ENCODE data around the gene FBLN7. TPM values are rescaled to one million over a fixed set of nuclear protein-coding genes. Genes with fewer than 3 reads are reported as not detected.

Gene FBLN7
- total and polyA plus RNA-seq, 4 donors: 0.60 to 2.4 (median 1.9) TPM

DNA sequence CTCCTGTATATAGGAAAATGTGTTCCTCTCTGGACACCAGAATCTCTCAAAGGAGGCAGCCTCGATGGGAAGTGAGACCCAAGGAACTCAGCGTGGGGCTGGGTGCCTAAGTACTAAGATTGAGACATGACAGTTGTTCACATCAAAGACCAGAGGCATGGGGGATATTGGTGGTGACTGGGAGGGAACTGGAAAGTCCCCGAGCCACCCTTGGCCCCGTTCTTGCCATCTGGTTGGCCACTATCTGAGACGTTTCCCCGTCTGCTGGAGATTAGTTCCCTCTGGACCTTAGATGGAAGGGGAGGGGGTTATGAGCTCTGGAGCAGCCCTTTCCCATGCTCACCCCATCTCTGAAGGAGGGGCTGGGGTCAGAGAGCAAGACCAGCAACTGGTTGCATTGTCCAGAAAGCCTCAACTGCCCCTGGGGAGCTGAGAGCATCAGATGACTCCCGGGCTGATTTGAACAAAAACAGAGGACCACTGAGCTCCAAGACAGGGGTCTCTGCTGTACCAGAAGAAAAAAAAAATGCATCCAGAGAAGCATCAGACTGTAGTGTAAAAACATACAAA, 11.8 kb downstream of the FBLN7 start (continued):
- no peak for TF ChIP-seq ATF3 (IDR thresholded peaks at IDR 0.05)

- H3K9ac ChIP-seq (ENCODE audit: low read depth in 1 of 2, low read length in 2 of 2): no peak overlapping the region
- peaks cover 0 to 1% (median 0%) of the 10 kb centered on the region in 4 donors for H3K36me3 ChIP-seq (ENCODE audit: control insufficient read depth in 4 of 4, insufficient read depth in 3 of 4, low read depth in 1 of 4, low read length in 3 of 4)
- H3K27ac ChIP-seq (ENCODE audit: low read depth in 1 of 2, low read length in 2 of 2): no peak overlapping the region
- H3K4me3 ChIP-seq (ENCODE audit: low read depth in 1 of 3, low read length in 3 of 3): no peak overlapping the region
- TF ChIP-seq, protein P1, sequence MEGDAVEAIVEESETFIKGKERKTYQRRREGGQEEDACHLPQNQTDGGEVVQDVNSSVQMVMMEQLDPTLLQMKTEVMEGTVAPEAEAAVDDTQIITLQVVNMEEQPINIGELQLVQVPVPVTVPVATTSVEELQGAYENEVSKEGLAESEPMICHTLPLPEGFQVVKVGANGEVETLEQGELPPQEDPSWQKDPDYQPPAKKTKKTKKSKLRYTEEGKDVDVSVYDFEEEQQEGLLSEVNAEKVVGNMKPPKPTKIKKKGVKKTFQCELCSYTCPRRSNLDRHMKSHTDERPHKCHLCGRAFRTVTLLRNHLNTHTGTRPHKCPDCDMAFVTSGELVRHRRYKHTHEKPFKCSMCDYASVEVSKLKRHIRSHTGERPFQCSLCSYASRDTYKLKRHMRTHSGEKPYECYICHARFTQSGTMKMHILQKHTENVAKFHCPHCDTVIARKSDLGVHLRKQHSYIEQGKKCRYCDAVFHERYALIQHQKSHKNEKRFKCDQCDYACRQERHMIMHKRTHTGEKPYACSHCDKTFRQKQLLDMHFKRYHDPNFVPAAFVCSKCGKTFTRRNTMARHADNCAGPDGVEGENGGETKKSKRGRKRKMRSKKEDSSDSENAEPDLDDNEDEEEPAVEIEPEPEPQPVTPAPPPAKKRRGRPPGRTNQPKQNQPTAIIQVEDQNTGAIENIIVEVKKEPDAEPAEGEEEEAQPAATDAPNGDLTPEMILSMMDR (IDR thresholded peaks at IDR 0.05; ENCODE audit: low read depth, low read length, missing input control): no peak
- TF ChIP-seq HNF4G (IDR thresholded peaks at IDR 0.05) (no peak), REST (IDR thresholded peaks at IDR 0.05) (no peak), RXRA (IDR thresholded peaks at IDR 0.05) (no peak), TAF1 (conservative IDR thresholded peaks at IDR 0.05) (no peak)
- DNase-seq (ENCODE audit: low spot score): no peak
- 83% methylated on average over 5 of the region's 5 CpGs for WGBS
- H3K27me3 ChIP-seq (ENCODE audit: control insufficient read depth in 4 of 4, insufficient read depth in 4 of 4, low read length in 3 of 4): no peaks in the 10 kb centered on the region
- no peaks in the 10 kb centered on the region for H3K4me1 ChIP-seq (ENCODE audit: control insufficient read depth in 4 of 4, insufficient read depth in 4 of 4, low read length in 3 of 4)
- H3K9me3 ChIP-seq (ENCODE audit: control insufficient read depth in 4 of 4, low read length in 3 of 4): no peaks in the 10 kb centered on the region
These were observed 12.3 kb downstream of the FBLN7 start for GRCh38 chr2:112150447-112150846.

DNA sequence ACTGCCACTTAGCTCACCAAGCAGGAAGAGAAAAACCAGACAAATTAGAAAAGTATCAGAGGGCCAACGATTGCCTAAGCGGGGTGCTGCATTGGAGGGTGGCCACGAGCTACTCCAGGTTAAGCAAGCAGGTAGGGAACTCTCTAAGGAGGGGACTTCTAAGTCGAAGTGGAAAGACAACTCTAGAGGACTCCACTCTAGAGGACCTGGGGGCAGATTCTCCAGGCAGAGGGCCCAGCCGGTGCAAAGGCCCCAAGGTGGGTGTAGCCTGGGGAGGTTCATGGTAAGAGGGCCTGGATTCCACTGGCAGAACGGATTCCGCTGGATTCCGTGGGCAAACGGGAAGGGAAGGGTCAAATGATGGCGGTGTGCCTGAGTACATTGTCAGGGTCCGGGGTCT, 12.7 kb downstream of the FBLN7 start:
- Histone ChIP-seq H3K27ac (ENCODE audit: low read depth in 1 of 2, low read length in 2 of 2) (no peak overlapping the region), H3K9ac (ENCODE audit: low read depth in 1 of 2, low read length in 2 of 2) (no peak overlapping the region), H3K9me3 (ENCODE audit: control insufficient read depth in 4 of 4, low read length in 3 of 4) (no peaks in the 10 kb centered on the region), H3K36me3 (ENCODE audit: control insufficient read depth in 4 of 4, insufficient read depth in 3 of 4, low read depth in 1 of 4, low read length in 3 of 4) (peaks cover 0 to 1% (median 0%) of the 10 kb centered on the region in 4 donors), H3K4me3 (ENCODE audit: low read depth in 1 of 3, low read length in 3 of 3) (no peak overlapping the region), H3K27me3 (ENCODE audit: control insufficient read depth in 4 of 4, insufficient read depth in 4 of 4, low read length in 3 of 4) (no peaks in the 10 kb centered on the region), H3K4me1 (ENCODE audit: control insufficient read depth in 4 of 4, insufficient read depth in 4 of 4, low read length in 3 of 4) (peaks cover 0 to 1% (median 0%) of the 10 kb centered on the region in 4 donors)
- WGBS: 92% methylated on average over 11 of the region's 11 CpGs
- DNase-seq (ENCODE audit: low spot score): no peak
- no peak for TF ChIP-seq NR2F2 (IDR thresholded peaks at IDR 0.05)
- TF ChIP-seq, protein P1 (IDR thresholded peaks at IDR 0.05; ENCODE audit: low read depth, low read length, missing input control): no peak
- TF ChIP-seq REST (IDR thresholded peaks at IDR 0.05): no peak
- TF ChIP-seq, protein P2, sequence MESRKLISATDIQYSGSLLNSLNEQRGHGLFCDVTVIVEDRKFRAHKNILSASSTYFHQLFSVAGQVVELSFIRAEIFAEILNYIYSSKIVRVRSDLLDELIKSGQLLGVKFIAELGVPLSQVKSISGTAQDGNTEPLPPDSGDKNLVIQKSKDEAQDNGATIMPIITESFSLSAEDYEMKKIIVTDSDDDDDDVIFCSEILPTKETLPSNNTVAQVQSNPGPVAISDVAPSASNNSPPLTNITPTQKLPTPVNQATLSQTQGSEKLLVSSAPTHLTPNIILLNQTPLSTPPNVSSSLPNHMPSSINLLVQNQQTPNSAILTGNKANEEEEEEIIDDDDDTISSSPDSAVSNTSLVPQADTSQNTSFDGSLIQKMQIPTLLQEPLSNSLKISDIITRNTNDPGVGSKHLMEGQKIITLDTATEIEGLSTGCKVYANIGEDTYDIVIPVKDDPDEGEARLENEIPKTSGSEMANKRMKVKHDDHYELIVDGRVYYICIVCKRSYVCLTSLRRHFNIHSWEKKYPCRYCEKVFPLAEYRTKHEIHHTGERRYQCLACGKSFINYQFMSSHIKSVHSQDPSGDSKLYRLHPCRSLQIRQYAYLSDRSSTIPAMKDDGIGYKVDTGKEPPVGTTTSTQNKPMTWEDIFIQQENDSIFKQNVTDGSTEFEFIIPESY (IDR thresholded peaks at IDR 0.05): no peak
- no peak for TF ChIP-seq YY1 (IDR thresholded peaks at IDR 0.05)
- TF ChIP-seq EGR1 (IDR thresholded peaks at IDR 0.05; ENCODE audit: low read depth in 2 of 2): no peak
- no peak for TF ChIP-seq TAF1 (conservative IDR thresholded peaks at IDR 0.05)
- TF ChIP-seq HNF4A (conservative IDR thresholded peaks at IDR 0.05): no peak
- TF ChIP-seq HNF4G (IDR thresholded peaks at IDR 0.05): no peak
- no peak for TF ChIP-seq SP1 (IDR thresholded peaks at IDR 0.05)
- no peak for TF ChIP-seq JUND (IDR thresholded peaks at IDR 0.05)
- TF ChIP-seq RXRA (IDR thresholded peaks at IDR 0.05): no peak
- TF ChIP-seq FOXA2 (IDR thresholded peaks at IDR 0.05): no peak
- no peak for TF ChIP-seq FOXA1 (IDR thresholded peaks at IDR 0.05)
- no peak for TF ChIP-seq GABPA (IDR thresholded peaks at IDR 0.05 in 1 of 2, conservative IDR thresholded peaks at IDR 0.05 in 1 of 2)
